Activated naive CD8-positive, alpha-beta T cell treated with anti-CD3 and anti-CD28 coated beads for 36 hours (primary cell): ENCODE data around the gene P4HA2. TPM values are rescaled to one million over a fixed set of nuclear protein-coding genes. Genes with fewer than 3 reads are reported as not detected.

Experiments
- DNase-seq: peaks from one replicate; pipeline ENCODE4 v3.0.0; 2021
- H3K27ac Mint-ChIP-seq: one replicate; pipeline ENCODE4 v1.8.0; 2022; ENCODE audit warnings: mild to moderate bottlenecking, moderate library complexity, mixed read lengths
- H3K27me3 Mint-ChIP-seq: one replicate; pipeline ENCODE4 v1.8.0; 2022; ENCODE audit warnings: mild to moderate bottlenecking, mixed read lengths
- H3K36me3 Mint-ChIP-seq: one replicate; pipeline ENCODE4 v1.8.0; 2021; ENCODE audit warnings: mild to moderate bottlenecking, mixed read lengths
- H3K4me1 Mint-ChIP-seq: one replicate; pipeline ENCODE4 v1.8.0; 2021; ENCODE audit warnings: mixed read lengths
- H3K4me3 Mint-ChIP-seq: one replicate; pipeline ENCODE4 v1.8.0; 2022; ENCODE audit warnings: mild to moderate bottlenecking, moderate library complexity, mixed read lengths
- H3K9me3 Mint-ChIP-seq: one replicate; pipeline ENCODE4 v1.8.0; 2022; ENCODE audit warnings: mixed read lengths
- total RNA-seq, 2 experiments: library from RNA; stranded (reverse); gene quantifications; one replicate each; pipeline ENCODE4 v1.2.3, GENCODE V29; 2021

Gene P4HA2
- total RNA-seq, 2 experiments from 2014 or later: 8.1 to 8.7 TPM

GRCh38 chr5:132209131-132209530 is 18.5 kb downstream of the P4HA2 start:
- H3K27ac Mint-ChIP-seq: no peak overlapping the region
- DNase-seq: no peak
- no peak overlapping the region for H3K4me3 Mint-ChIP-seq
- H3K9me3 Mint-ChIP-seq: no peaks in the 10 kb centered on the region
- peaks cover 5% of the 10 kb centered on the region for H3K27me3 Mint-ChIP-seq
- H3K36me3 Mint-ChIP-seq: peaks cover 5% of the 10 kb centered on the region
- H3K4me1 Mint-ChIP-seq: no peaks in the 10 kb centered on the region

- Mint-ChIP-seq H3K27ac (no peak overlapping the region), H3K9me3 (no peaks in the 10 kb centered on the region), H3K27me3 (peaks cover 5% of the 10 kb centered on the region), H3K36me3 (peaks cover 5% of the 10 kb centered on the region), H3K4me1 (peaks cover 7% of the 10 kb centered on the region), H3K4me3 (no peak overlapping the region)
- no peak for DNase-seq
Measured at GRCh38 chr5:132207778-132208177, 19.9 kb downstream of the P4HA2 start.

GRCh38 chr5:132206782-132207181 is 20.9 kb downstream of the P4HA2 start:
- Mint-ChIP-seq H3K4me1 (peaks cover 7% of the 10 kb centered on the region), H3K36me3 (peaks cover 5% of the 10 kb centered on the region), H3K9me3 (no peaks in the 10 kb centered on the region), H3K27ac (no peak overlapping the region), H3K4me3 (no peak overlapping the region), H3K27me3 (peaks cover 5% of the 10 kb centered on the region)
- DNase-seq: no peak

- no peaks in the 10 kb centered on the region for H3K9me3 Mint-ChIP-seq
- H3K27ac Mint-ChIP-seq: no peak overlapping the region
- peaks cover 5% of the 10 kb centered on the region for H3K27me3 Mint-ChIP-seq
- H3K36me3 Mint-ChIP-seq: peaks cover 5% of the 10 kb centered on the region
- no peak for DNase-seq
- no peak overlapping the region for H3K4me3 Mint-ChIP-seq
- H3K4me1 Mint-ChIP-seq: peaks cover 7% of the 10 kb centered on the region
Measured at GRCh38 chr5:132205385-132206125, 22.1 kb downstream of the P4HA2 start.

GRCh38 chr5:132204371-132205135 is 23.1 kb downstream of the P4HA2 start:
- Mint-ChIP-seq H3K4me1 (peaks cover 7% of the 10 kb centered on the region), H3K27me3 (peaks cover 5% of the 10 kb centered on the region), H3K4me3 (no peak overlapping the region), H3K27ac (no peak overlapping the region), H3K36me3 (peaks cover 7% of the 10 kb centered on the region), H3K9me3 (no peaks in the 10 kb centered on the region)
- no peak for DNase-seq

- H3K4me3 Mint-ChIP-seq: no peak overlapping the region
- no peaks in the 10 kb centered on the region for H3K9me3 Mint-ChIP-seq
- peaks cover 7% of the 10 kb centered on the region for H3K36me3 Mint-ChIP-seq
- H3K27me3 Mint-ChIP-seq: peaks cover 5% of the 10 kb centered on the region
- H3K27ac Mint-ChIP-seq: peak overlapping the region; percentile 35
- peaks cover 7% of the 10 kb centered on the region for H3K4me1 Mint-ChIP-seq
- DNase-seq: no peak
Measured at GRCh38 chr5:132203916-132204315, 23.7 kb downstream of the P4HA2 start.

- Mint-ChIP-seq H3K4me3 (no peak overlapping the region), H3K9me3 (no peaks in the 10 kb centered on the region), H3K27ac (no peak overlapping the region), H3K36me3 (peaks cover 7% of the 10 kb centered on the region), H3K4me1 (peaks cover 7% of the 10 kb centered on the region), H3K27me3 (peaks cover 5% of the 10 kb centered on the region)
- DNase-seq: no peak
Measured at GRCh38 chr5:132203464-132203818, 24.2 kb downstream of the P4HA2 start.

GRCh38 chr5:132202711-132203463 is 24.8 kb downstream of the P4HA2 start:
- peaks cover 5% of the 10 kb centered on the region for H3K27me3 Mint-ChIP-seq
- H3K4me3 Mint-ChIP-seq: no peak overlapping the region
- no peak for DNase-seq
- H3K9me3 Mint-ChIP-seq: no peaks in the 10 kb centered on the region
- peaks cover 7% of the 10 kb centered on the region for H3K36me3 Mint-ChIP-seq
- H3K27ac Mint-ChIP-seq: no peak overlapping the region
- H3K4me1 Mint-ChIP-seq: peaks cover 7% of the 10 kb centered on the region

DNA sequence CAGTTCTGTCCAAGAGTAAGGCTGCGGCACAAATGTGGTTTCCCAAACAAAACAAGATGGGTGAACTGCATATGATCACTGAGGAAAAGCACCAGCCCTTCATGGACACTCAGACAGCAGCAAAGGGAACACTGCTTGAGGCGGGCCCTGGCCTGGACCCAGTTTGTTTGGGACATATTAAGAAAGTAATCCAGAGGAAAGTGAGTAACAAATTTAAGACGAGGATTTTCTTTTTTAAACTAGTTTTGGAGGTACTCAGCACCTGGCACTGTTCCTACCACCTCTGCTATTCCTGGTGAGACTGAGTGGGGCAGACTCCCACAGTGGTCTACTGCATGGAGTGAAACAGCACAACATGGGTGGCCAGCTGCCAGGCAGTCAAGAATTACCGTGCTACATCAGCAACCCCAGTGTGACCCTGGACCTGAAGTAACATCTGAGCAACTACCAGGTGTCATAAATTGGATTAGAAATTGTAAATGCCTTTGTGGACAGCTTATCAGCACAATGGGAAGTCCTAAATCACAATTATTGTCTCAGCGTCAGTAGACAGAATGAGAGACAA is 28.5 kb downstream of the P4HA2 start:
- no peak overlapping the region for H3K4me3 Mint-ChIP-seq
- H3K36me3 Mint-ChIP-seq: peaks cover 2% of the 10 kb centered on the region
- DNase-seq: no peak
- H3K27me3 Mint-ChIP-seq: no peaks in the 10 kb centered on the region
- H3K4me1 Mint-ChIP-seq: peaks cover 7% of the 10 kb centered on the region
- H3K27ac Mint-ChIP-seq: no peak overlapping the region
- no peaks in the 10 kb centered on the region for H3K9me3 Mint-ChIP-seq

DNA sequence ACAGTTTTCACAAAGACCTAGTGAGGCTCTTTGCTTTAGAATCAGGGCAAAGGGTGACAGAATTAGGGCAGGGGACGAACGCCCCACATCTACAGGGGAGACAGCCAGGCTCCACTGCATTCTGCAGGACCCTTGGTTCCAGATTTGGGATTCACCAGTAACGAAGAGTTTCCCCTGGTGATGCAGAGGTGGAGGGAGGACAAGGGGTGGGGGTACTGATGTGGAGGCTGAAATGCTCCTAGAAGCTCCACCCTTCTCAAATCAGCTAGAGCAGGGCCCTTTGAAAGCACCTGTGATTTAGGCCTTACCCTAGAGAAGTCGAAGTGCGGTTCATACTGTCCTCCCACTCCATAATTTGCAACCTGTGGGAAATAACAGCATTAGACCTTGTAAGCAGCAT is 29.1 kb downstream of the P4HA2 start:
- Mint-ChIP-seq H3K27me3 (no peaks in the 10 kb centered on the region), H3K9me3 (no peaks in the 10 kb centered on the region), H3K4me1 (peaks cover 6% of the 10 kb centered on the region), H3K36me3 (peaks cover 2% of the 10 kb centered on the region), H3K27ac (no peak overlapping the region), H3K4me3 (no peak overlapping the region)
- no peak for DNase-seq

GRCh38 chr5:132195727-132196126 is 31.9 kb downstream of the P4HA2 start:
- Mint-ChIP-seq H3K9me3 (no peaks in the 10 kb centered on the region), H3K36me3 (peaks cover 2% of the 10 kb centered on the region), H3K27me3 (no peaks in the 10 kb centered on the region), H3K4me3 (no peak overlapping the region), H3K4me1 (no peaks in the 10 kb centered on the region), H3K27ac (no peak overlapping the region)
- no peak for DNase-seq

DNA sequence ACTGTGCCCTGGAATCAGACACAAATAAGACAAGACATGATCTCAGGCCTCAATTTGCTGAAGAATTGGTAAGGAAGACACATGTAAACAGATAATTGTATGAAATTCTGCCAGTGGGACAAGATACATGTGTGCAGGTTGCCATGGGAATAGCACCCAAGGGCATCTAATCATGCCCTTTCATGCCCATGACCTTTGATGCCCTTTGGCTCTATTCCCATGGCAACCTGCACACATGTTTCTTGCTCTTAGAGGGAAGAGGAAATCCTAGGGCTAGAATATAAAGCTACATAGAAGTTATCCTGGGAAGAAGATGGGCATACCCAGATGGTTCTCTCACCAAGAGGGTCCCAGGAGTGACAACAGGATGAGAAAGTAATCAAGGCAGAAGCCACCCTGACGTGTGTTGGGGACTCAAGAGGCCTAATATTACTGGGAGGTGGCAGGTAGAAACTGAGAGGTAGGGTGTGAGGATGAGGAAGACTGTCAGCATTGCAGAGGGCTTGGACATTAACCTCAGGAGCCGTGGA is 34.4 kb downstream of the P4HA2 start:
- Mint-ChIP-seq H3K4me3 (no peak overlapping the region), H3K27ac (no peak overlapping the region), H3K4me1 (peaks cover 8% of the 10 kb centered on the region), H3K27me3 (peaks cover 10% of the 10 kb centered on the region), H3K9me3 (no peaks in the 10 kb centered on the region), H3K36me3 (no peaks in the 10 kb centered on the region)
- DNase-seq: no peak

DNA sequence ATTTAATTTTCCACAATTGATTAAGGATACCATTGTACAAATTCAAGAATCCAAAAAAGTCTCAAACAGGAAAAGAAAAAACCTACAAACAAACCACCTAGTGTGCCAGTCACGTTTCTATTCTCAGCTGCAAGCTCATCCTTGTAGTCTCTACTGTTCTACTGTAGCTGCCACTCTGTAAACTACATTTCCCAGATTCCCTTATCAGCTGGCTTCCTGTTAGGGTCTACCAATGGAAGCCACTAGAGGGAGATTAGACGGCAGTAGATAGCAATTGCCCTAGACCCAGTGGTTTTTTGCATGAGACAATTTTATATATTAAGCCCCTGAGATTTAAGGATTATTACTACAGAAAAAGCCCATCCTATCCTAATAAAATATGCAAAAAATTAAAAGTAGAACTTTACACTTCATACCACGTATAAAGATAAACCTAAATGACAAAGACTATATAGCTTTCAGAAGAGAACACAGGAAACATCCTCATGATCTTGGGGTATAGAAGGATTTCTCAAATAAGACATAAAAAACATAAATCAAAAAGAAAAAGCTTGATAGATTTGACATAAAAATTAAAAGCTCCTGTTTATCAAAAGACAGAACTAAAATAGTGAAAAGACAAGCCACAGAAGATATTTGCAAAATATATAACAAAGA is 37.4 kb downstream of the P4HA2 start:
- Mint-ChIP-seq H3K27ac (no peak overlapping the region), H3K27me3 (peaks cover 20% of the 10 kb centered on the region)
- DNase-seq: no peak

GRCh38 chr5:132184588-132184987 is 43.1 kb downstream of the P4HA2 start:
- Mint-ChIP-seq H3K27ac (no peak overlapping the region), H3K4me1 (peaks cover 10% of the 10 kb centered on the region), H3K9me3 (peaks cover 4% of the 10 kb centered on the region), H3K27me3 (peaks cover 17% of the 10 kb centered on the region), H3K36me3 (no peaks in the 10 kb centered on the region), H3K4me3 (no peak overlapping the region)
- no peak for DNase-seq

More for the DNA sequence above, 37.4 kb downstream of the P4HA2 start:
- H3K36me3 Mint-ChIP-seq: no peaks in the 10 kb centered on the region
- H3K9me3 Mint-ChIP-seq: no peaks in the 10 kb centered on the region
- H3K4me1 Mint-ChIP-seq: peaks cover 8% of the 10 kb centered on the region
- no peak overlapping the region for H3K4me3 Mint-ChIP-seq
